HG03571 (cell line): ENCODE results near the gene CD1B.
"Not testable (repeated sequence)": the region's sequence is repeated elsewhere in the genome, so short reads cannot be mapped to it uniquely, and the experiment has no call there.

ENCODE experiments used
- ATAC-seq: cut with Tn5 transposase; IDR thresholded peaks from one replicate; pipeline ENCODE4 v1.9.1; 2021; ENCODE audit not compliant: unreplicated experiment

The CD1B gene

DNA sequence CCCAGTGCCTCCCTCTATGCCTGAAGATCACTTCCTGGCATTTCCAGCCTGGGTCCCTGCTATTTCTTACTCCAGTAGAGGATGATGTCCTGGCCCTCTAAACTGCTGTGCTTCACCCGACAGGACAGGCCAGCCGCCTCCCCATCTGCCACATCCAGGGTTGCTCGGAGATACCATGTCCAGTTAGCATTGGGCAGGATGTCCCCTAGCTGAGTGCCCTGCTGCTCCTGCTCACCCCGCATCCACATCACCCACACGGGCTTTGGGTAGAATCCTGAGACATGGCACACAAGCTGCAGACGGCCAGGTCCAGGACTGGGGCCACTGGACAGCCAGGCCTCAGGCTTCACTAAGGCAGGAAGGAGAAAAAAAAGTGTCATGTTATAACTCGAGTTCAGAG, 2.0 kb downstream of the CD1B start:
- no peak for ATAC-seq

DNA sequence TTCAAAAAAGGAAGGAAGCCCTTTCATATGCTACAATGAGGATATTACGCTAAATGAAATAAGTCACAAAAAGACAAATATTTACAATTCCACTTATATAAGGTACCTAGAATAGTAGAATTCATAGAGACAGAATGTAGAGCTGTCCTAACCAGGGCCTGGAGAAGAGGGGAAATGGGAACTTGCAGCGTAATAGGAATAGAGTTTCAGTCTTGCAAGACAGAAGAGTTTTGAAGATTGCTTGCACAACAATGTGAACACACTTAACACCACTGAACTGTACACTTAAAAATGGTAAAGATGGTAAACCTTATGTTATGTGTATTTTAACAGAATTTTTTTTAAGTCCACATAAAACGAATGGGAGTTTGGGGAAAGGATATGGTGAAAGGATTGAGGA, 2.9 kb downstream of the CD1B start:
- no peak for ATAC-seq

- no peak for ATAC-seq
These were observed 3.9 kb downstream of the CD1B start for GRCh38 chr1:158327481-158327880.

DNA sequence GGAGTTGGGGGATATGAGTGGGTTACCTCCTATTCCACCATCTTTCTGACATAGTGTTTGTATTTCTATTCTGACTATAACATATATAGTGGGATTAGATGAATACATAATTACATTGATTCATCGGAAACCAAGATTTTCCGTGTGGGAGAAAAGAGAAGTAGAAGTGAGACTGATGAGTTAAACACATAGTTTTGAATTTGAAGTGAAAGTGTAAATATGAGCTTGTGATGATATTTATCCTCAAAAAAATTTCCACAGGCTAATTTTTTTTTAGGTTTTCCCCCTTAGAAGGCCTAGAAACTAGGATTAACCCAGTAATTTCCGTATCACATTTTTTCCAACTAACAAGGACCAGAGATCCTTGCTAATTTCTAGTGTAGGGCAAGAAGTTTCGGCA, 6.9 kb downstream of the CD1B start:
- ATAC-seq = no peak

DNA sequence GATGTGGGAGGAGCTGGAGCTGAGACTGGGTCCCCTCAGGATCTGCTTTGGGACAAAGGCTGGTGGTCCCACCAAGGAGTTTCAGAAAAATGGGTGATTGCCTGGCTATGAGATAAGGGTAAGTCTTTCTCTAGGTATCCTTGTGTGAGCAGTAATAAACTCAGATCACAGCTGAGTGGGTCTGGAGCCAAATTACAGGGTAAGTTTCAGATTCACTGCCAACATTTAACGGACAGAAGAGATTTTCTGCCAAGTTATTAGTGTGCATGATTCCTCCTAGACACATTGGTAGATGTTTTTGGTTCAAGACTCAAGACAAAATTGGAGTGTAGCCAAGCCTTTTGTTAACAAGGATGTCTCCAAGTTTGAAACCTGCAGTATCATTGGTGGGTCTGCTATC, 7.5 kb downstream of the CD1B start:
- ATAC-seq = no peak

GRCh38 chr1:158311066-158311465, 20.3 kb downstream of the CD1B start:
- no peak for ATAC-seq

GRCh38 chr1:158310623-158311022, 20.7 kb downstream of the CD1B start:
- no peak for ATAC-seq

- ATAC-seq = no peak
These were observed 35.5 kb downstream of the CD1B start for GRCh38 chr1:158295791-158296190.

- no peak for ATAC-seq
These were observed 40.9 kb downstream of the CD1B start for GRCh38 chr1:158290321-158290844.

GRCh38 chr1:158289811-158290210, 41.5 kb downstream of the CD1B start, which contains the start of gene CD1C:
Gene CD1C, plus strand, starts transcription at chr1:158289923. Its CDS starts 142 bp downstream, at chr1:158290065.
- ATAC-seq = no peak

GRCh38 chr1:158286941-158287346, 44.4 kb downstream of the CD1B start:
- ATAC-seq = no peak

- ATAC-seq = no peak
These were observed 44.8 kb downstream of the CD1B start for GRCh38 chr1:158286487-158286886.

GRCh38 chr1:158285756-158286241, 45.5 kb downstream of the CD1B start:
- peak; percentile 78 for ATAC-seq

DNA sequence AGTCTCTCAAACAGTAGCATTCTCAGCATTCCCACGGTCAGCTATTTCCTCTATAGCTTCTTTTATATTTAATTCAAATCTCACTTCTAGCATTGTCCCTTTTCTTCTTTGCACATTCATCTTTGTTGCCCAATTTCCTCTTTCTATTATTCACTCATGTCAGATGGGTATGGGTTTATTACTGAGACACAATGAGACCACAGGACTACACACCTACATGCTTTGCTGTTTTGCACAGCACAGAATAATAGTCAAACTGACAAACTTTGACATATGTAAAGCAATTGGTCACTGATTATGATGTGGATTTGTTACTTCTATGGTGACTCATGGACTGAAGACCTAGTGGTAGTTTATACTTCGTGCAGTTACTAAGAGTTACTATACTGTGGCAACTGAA, 47.4 kb downstream of the CD1B start:
- ATAC-seq = no peak

DNA sequence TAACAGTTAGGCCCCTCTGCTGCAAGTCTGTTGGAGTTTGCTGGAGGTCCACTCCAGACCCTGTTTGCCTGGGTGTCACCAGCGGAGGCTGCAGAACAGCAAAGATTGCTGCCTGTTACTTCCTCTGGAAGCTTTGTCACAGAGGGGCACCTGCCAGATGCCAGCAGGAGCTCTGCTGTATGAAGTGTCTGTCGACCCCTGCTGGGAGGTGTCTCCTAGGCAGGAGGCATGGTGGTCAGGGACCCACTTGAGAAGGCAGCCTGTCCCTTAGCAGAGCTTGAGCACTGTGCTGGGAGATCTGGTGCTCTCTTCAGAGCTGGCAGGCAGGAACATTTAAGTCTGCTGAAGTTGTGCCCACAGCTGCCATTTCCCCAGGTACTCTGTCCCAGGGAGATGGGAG, 48.9 kb downstream of the CD1B start:
- not testable (repeated sequence) for ATAC-seq
